HEK293 (cell line): ENCODE measurements around the gene TRABD2A.
"Not testable (repeated sequence)": the region's sequence is repeated elsewhere in the genome, so short reads cannot be mapped to it uniquely, and the experiment has no call there.

Experiments used
- CTCF ChIA-PET: fragments of 350-600 bp; formaldehyde crosslinking; extraction: SDS; loops from one replicate; lab custom pipeline; 2021; ENCODE audit warnings: antibody characterized with exemption; lab: Yijun Ruan, JAX
- POLR2A ChIA-PET: fragments of 300-600 bp; formaldehyde crosslinking; extraction: SDS; loops from one replicate; lab custom pipeline; 2020; ENCODE audit warnings: antibody characterized with exemption, inconsistent platforms; lab: Yijun Ruan, JAX
- H3K27ac ChIP-seq: fragments of 200-500 bp; sonication (Bioruptor generic); 2 replicates; pipeline ENCODE4 v1.5.1; 2014; ENCODE audit warnings: low read depth, low read length, control low read depth, inconsistent platforms; ENCODE audit errors: extremely low read depth
- H3K36me3 ChIP-seq, 2 experiments: fragments of 200-500 bp in 1 of 2; sonication (Bioruptor generic) in 1 of 2; 1 replicate in 1 of 2; 2 replicates in 1 of 2; pipeline ENCODE4 v1.5.1; 2014 to 2017; ENCODE audit warnings: inconsistent platforms in 2 of 2, low read length in 2 of 2; ENCODE audit not compliant: control insufficient read depth in 2 of 2, insufficient read depth in 1 of 2
- H3K4me1 ChIP-seq: fragments of 200-500 bp; sonication (Bioruptor generic); 2 replicates; pipeline ENCODE4 v1.5.1; 2014; ENCODE audit warnings: mild to moderate bottlenecking, low read length, inconsistent platforms; ENCODE audit not compliant: control insufficient read depth, insufficient read depth
- H3K4me3 ChIP-seq: 2 replicates; pipeline ENCODE4 v1.5.1; 2011; ENCODE audit warnings: low read depth, mild to moderate bottlenecking, control low read depth, low read length, moderate library complexity
- H3K9me3 ChIP-seq: fragments of 200-500 bp; sonication (Bioruptor generic); 2 replicates; pipeline ENCODE4 v1.5.1; 2014; ENCODE audit warnings: low read depth, low read length, inconsistent platforms; ENCODE audit not compliant: control insufficient read depth, insufficient read depth
- OVOL3 ChIP-seq: fragments of 450-650 bp; formaldehyde crosslinking; IDR thresholded peaks from 2 replicates; pipeline ENCODE4 v1.5.1; 2016; ENCODE audit warnings: missing biosample characterization, missing genetic modification characterization
- ZNF146 ChIP-seq: fragments of 450-650 bp; formaldehyde crosslinking; IDR thresholded peaks from 2 replicates; pipeline ENCODE4 v1.5.1; 2016; ENCODE audit warnings: missing biosample characterization, missing genetic modification characterization
- ZNF354C ChIP-seq: fragments of 450-650 bp; formaldehyde crosslinking; IDR thresholded peaks from 2 replicates; pipeline ENCODE4 v1.5.1; 2016; ENCODE audit warnings: missing biosample characterization, missing genetic modification characterization, low read depth, borderline replicate concordance
- ZNF423 ChIP-seq: fragments of 450-650 bp; formaldehyde crosslinking; IDR thresholded peaks from 2 replicates; pipeline ENCODE4 v1.5.1; 2016; ENCODE audit warnings: missing biosample characterization, missing genetic modification characterization
- ZNF426 ChIP-seq: fragments of 450-650 bp; formaldehyde crosslinking; IDR thresholded peaks from 2 replicates; pipeline ENCODE4 v1.5.1; 2017; ENCODE audit warnings: missing biosample characterization, missing genetic modification characterization, mild to moderate bottlenecking, inconsistent platforms, moderate library complexity
- ZNF433 ChIP-seq: fragments of 450-650 bp; formaldehyde crosslinking; IDR thresholded peaks from 2 replicates; pipeline ENCODE4 v1.5.1; 2016; ENCODE audit warnings: missing biosample characterization, missing genetic modification characterization, low read depth
- TF ChIP-seq, protein P1 (sequence below): fragments of 450-650 bp; formaldehyde crosslinking; IDR thresholded peaks from 2 replicates; pipeline ENCODE4 v1.5.1; 2016; ENCODE audit warnings: missing biosample characterization, missing genetic modification characterization
- TF ChIP-seq, protein P2 (sequence below): fragments of 450-650 bp; formaldehyde crosslinking; IDR thresholded peaks from 2 replicates; pipeline ENCODE4 v1.5.1; 2016; ENCODE audit warnings: missing biosample characterization, missing genetic modification characterization, borderline replicate concordance
- TF ChIP-seq, protein P3 (sequence below): fragments of 450-650 bp; formaldehyde crosslinking; IDR thresholded peaks from 2 replicates; pipeline ENCODE4 v1.5.0; 2017; ENCODE audit warnings: missing biosample characterization, missing genetic modification characterization, borderline replicate concordance
- TF ChIP-seq, protein P4 (sequence below): fragments of 450-650 bp; formaldehyde crosslinking; IDR thresholded peaks from 2 replicates; pipeline ENCODE4 v1.5.1; 2016; ENCODE audit warnings: missing biosample characterization, missing genetic modification characterization, low read depth

TRABD2A gene

DNA sequence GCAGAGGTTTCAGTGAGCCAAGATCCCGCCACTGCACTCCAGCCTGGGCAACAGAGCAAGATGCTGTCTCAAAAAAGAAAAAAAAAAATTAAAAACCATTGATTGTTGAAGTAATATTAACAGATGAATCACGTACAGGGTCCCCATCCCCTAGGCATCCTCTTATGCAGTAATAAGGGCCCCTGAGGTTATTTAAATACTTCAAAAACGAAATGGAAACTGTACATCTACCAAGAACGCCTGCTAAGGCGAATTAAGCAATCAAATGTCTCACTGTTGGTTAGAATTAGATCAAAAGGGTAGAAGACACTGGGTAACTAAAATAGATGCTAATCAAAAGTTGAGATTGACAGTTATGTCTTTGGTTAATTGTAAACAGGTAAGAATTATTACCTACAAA is 7.5 kb downstream of the TRABD2A start (continued):
- TF ChIP-seq, protein P1, sequence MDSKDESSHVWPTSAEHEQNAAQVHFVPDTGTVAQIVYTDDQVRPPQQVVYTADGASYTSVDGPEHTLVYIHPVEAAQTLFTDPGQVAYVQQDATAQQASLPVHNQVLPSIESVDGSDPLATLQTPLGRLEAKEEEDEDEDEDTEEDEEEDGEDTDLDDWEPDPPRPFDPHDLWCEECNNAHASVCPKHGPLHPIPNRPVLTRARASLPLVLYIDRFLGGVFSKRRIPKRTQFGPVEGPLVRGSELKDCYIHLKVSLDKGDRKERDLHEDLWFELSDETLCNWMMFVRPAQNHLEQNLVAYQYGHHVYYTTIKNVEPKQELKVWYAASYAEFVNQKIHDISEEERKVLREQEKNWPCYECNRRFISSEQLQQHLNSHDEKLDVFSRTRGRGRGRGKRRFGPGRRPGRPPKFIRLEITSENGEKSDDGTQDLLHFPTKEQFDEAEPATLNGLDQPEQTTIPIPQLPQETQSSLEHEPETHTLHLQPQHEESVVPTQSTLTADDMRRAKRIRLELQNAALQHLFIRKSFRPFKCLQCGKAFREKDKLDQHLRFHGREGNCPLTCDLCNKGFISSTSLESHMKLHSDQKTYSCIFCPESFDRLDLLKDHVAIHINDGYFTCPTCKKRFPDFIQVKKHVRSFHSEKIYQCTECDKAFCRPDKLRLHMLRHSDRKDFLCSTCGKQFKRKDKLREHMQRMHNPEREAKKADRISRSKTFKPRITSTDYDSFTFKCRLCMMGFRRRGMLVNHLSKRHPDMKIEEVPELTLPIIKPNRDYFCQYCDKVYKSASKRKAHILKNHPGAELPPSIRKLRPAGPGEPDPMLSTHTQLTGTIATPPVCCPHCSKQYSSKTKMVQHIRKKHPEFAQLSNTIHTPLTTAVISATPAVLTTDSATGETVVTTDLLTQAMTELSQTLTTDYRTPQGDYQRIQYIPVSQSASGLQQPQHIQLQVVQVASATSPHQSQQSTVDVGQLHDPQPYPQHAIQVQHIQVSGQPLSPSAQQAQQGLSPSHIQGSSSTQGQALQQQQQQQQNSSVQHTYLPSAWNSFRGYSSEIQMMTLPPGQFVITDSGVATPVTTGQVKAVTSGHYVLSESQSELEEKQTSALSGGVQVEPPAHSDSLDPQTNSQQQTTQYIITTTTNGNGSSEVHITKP (tag by site-specific recombination): no peak
- TF ChIP-seq, protein P2, sequence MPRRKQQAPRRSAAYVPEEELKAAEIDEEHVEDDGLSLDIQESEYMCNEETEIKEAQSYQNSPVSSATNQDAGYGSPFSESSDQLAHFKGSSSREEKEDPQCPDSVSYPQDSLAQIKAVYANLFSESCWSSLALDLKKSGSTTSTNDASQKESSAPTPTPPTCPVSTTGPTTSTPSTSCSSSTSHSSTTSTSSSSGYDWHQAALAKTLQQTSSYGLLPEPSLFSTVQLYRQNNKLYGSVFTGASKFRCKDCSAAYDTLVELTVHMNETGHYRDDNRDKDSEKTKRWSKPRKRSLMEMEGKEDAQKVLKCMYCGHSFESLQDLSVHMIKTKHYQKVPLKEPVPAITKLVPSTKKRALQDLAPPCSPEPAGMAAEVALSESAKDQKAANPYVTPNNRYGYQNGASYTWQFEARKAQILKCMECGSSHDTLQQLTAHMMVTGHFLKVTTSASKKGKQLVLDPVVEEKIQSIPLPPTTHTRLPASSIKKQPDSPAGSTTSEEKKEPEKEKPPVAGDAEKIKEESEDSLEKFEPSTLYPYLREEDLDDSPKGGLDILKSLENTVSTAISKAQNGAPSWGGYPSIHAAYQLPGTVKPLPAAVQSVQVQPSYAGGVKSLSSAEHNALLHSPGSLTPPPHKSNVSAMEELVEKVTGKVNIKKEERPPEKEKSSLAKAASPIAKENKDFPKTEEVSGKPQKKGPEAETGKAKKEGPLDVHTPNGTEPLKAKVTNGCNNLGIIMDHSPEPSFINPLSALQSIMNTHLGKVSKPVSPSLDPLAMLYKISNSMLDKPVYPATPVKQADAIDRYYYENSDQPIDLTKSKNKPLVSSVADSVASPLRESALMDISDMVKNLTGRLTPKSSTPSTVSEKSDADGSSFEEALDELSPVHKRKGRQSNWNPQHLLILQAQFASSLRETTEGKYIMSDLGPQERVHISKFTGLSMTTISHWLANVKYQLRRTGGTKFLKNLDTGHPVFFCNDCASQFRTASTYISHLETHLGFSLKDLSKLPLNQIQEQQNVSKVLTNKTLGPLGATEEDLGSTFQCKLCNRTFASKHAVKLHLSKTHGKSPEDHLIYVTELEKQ (tag by site-specific recombination): no peak
- TF ChIP-seq ZNF426 (no peak), OVOL3 (no peak), ZNF146 (tag by site-specific recombination) (no peak)
- TF ChIP-seq, protein P3, sequence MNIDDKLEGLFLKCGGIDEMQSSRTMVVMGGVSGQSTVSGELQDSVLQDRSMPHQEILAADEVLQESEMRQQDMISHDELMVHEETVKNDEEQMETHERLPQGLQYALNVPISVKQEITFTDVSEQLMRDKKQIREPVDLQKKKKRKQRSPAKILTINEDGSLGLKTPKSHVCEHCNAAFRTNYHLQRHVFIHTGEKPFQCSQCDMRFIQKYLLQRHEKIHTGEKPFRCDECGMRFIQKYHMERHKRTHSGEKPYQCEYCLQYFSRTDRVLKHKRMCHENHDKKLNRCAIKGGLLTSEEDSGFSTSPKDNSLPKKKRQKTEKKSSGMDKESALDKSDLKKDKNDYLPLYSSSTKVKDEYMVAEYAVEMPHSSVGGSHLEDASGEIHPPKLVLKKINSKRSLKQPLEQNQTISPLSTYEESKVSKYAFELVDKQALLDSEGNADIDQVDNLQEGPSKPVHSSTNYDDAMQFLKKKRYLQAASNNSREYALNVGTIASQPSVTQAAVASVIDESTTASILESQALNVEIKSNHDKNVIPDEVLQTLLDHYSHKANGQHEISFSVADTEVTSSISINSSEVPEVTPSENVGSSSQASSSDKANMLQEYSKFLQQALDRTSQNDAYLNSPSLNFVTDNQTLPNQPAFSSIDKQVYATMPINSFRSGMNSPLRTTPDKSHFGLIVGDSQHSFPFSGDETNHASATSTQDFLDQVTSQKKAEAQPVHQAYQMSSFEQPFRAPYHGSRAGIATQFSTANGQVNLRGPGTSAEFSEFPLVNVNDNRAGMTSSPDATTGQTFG (tag by site-specific recombination): no peak
- TF ChIP-seq, all 188 proteins: peak for 0

DNA sequence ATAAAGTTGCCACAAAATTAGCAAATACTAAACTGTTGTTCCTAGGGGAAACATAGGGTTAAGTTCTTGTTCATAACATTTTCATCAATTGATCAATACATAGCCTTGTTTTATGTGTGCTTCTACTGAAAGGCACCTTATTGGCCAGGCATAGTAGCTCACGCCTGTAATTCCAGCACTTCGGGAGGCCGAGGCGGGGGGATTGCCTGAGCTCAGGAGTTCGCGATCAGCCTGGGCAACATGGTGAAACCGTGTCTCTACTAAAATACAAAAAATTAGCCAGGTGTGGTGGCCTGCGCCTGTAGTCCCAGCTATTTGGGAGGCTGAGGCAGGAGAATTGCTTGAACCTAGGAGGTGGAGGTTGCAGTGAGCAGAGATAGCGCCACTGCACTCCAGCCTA is 8.2 kb downstream of the TRABD2A start:
- H3K36me3 ChIP-seq, H3K4me3 ChIP-seq, H3K9me3 ChIP-seq, H3K27ac ChIP-seq, H3K4me1 ChIP-seq, POLR2A ChIA-PET: not testable (repeated sequence)
- CTCF ChIA-PET: interaction anchor here (1.2 kb wide), 2 partner anchors 10 to 138 kb away, joined by 3 to 8 read pairs; no protein-coding TSS in a partner anchor

DNA sequence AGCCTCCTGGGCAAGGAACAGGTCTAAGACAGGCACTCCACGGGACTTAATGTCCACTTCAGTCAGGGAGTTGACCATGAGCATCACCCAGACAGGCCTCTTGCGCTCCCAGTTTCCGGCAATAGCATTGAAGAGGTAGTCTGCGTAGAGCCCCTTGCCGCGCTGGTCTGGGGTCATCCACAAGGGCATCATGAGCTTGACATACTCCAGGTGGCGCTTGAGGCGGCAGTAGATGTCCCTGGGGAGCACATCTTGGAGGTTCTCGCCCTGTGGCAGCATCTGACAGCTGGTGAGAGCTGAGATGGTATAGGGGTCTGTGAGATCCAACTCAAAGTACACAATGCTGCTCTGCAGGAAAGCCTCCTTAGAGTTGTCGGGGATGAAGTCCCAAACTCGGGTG is 10.6 kb downstream of the TRABD2A start:
- POLR2A ChIA-PET: no interaction called here
- Histone ChIP-seq H3K27ac (no peak overlapping the region), H3K4me3 (no peak overlapping the region), H3K4me1 (no peaks in the 10 kb centered on the region), H3K36me3 (no peaks in the 10 kb centered on the region), H3K9me3 (no peaks in the 10 kb centered on the region)
- CTCF ChIA-PET: interaction anchor here (0.6 to 2.1 kb wide), 6 partner anchors 8 to 379 kb away, joined by 3 to 7 read pairs (median 4); no protein-coding TSS in a partner anchor
- TF ChIP-seq, protein P4, sequence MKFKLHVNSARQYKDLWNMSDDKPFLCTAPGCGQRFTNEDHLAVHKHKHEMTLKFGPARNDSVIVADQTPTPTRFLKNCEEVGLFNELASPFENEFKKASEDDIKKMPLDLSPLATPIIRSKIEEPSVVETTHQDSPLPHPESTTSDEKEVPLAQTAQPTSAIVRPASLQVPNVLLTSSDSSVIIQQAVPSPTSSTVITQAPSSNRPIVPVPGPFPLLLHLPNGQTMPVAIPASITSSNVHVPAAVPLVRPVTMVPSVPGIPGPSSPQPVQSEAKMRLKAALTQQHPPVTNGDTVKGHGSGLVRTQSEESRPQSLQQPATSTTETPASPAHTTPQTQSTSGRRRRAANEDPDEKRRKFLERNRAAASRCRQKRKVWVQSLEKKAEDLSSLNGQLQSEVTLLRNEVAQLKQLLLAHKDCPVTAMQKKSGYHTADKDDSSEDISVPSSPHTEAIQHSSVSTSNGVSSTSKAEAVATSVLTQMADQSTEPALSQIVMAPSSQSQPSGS (tag by site-specific recombination): no peak
- TF ChIP-seq ZNF433 (tag by site-specific recombination) (no peak), ZNF354C (no peak), ZNF423 (tag by site-specific recombination) (no peak)

DNA sequence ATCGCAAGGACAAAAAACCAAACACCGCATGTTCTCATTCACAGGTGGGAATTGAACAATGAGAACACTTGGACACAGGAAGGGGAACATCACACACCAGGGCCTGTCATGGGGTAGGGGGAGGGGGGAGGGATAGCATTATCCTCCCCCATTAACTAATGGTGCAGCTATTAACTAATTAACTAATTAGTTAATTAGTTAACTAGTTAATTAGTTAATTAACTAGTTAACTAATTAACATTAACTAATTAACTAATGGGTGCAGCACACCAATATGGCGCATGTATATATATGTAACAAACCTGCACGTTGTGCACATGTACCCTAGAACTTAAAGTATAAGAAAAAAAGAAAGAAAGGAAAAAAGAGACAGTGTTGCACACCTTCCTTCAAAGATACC is 12.6 kb downstream of the TRABD2A start:
- H3K36me3 ChIP-seq, H3K27ac ChIP-seq, H3K4me3 ChIP-seq, H3K9me3 ChIP-seq, POLR2A ChIA-PET, H3K4me1 ChIP-seq: not testable (repeated sequence)
- CTCF ChIA-PET: interaction anchor here (0.7 to 2.1 kb wide), 6 partner anchors 10 to 373 kb away, joined by 3 to 7 read pairs (median 5); partner anchors contain the start of gene TRABD2A
